ENCODE results near the gene TTC9C.

DNA sequence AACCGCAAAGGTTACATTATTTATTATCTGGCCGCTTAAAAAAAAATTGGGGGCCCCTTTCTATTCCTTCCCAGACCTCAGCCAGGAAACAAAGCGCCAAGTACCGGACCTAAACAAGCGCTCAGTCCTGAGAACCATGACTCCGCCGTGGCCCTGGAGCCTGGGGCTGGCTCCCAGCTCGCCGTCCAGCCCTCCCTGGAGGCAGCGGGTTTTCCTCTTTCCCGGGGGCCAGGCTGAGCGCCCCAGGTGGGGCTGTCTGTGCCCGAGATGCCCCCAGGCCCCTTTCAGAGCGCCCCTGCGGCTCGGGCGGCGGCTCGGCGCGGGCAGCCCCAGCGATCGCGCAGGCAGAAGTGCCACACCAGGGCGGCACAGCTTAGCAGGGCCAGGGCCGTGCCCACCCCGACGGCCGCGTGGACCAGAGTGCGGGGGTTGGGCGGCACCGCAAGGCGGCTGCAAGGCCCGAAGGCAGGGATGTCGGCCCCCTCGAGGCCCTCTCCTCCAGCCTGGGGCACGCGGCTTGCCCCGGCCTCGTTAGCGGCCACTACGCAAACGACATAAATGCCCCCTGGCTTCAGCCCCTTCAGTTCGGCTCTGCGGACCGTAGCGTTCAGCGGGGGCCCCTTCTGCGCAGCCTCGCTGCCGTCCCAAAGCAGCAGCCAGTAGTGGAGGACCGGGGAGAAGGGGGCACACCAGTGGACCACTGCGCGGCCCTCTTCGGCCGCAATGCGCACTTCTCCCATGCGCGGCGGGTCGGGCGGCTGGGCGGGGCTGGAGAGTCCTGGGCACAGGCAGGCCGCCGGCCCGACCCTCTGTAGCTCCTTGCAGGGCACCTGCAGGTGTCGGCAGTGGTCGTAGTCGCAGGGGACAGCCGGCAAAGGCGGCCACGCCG is 40.5 kb upstream of the TTC9C start:
- TF ChIP-seq CTCF (IDR thresholded peaks at IDR 0.05; ENCODE audit: extremely low read depth in 1 of 2, insufficient read depth in 1 of 2, low read depth in 1 of 2, low read length in 2 of 2) (no peak), FOS (IDR thresholded peaks at IDR 0.05; ENCODE audit: borderline replicate concordance, insufficient read depth, low read length) (no peak), POLR2A (IDR thresholded peaks at IDR 0.05; ENCODE audit: low read depth, low read length) (no peak), EZH2 (IDR thresholded peaks at IDR 0.05; ENCODE audit: borderline replicate concordance, low read depth, low read length, severe bottlenecking) (peak; percentile 70)
